ENCODE results near the gene TUT7. TPM values are rescaled to one million over a fixed set of nuclear protein-coding genes. Genes with fewer than 3 reads are reported as not detected.

The TUT7 gene
- total and polyA plus RNA-seq, 10 of the 15 experiments (the other 5 are each of a cell fraction or from before 2014, with no cell fraction given): 10.0 to 49.8 (median 30.4) TPM

DNA sequence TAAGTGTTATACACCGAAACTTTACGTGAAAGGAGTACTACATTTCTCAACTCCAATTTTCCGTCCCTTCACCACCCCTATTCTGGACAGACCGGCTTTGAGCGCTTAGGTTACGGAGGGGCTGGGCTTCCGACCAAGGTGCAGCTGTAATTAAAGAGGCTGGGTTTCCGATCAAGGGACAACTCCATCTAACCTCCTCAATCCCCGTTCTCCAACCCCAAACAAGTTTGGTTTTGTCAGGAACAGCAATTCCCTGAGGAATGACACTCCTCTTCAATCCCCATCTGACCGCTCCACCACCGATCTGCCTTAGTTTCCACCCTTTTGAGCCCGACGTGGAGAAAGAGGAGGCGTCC lies 577 bp downstream of the TUT7 start (continued):
- TF ChIP-seq, protein P1, sequence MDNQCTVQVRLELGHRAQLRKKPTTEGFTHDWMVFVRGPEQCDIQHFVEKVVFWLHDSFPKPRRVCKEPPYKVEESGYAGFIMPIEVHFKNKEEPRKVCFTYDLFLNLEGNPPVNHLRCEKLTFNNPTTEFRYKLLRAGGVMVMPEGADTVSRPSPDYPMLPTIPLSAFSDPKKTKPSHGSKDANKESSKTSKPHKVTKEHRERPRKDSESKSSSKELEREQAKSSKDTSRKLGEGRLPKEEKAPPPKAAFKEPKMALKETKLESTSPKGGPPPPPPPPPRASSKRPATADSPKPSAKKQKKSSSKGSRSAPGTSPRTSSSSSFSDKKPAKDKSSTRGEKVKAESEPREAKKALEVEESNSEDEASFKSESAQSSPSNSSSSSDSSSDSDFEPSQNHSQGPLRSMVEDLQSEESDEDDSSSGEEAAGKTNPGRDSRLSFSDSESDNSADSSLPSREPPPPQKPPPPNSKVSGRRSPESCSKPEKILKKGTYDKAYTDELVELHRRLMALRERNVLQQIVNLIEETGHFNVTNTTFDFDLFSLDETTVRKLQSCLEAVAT (IDR thresholded peaks at IDR 0.05): peak; percentile 62; the same call in 1 of the 2 replicates
- no peak for TF ChIP-seq MTA3 (IDR thresholded peaks at IDR 0.05; ENCODE audit: borderline replicate concordance, low read length)

DNA sequence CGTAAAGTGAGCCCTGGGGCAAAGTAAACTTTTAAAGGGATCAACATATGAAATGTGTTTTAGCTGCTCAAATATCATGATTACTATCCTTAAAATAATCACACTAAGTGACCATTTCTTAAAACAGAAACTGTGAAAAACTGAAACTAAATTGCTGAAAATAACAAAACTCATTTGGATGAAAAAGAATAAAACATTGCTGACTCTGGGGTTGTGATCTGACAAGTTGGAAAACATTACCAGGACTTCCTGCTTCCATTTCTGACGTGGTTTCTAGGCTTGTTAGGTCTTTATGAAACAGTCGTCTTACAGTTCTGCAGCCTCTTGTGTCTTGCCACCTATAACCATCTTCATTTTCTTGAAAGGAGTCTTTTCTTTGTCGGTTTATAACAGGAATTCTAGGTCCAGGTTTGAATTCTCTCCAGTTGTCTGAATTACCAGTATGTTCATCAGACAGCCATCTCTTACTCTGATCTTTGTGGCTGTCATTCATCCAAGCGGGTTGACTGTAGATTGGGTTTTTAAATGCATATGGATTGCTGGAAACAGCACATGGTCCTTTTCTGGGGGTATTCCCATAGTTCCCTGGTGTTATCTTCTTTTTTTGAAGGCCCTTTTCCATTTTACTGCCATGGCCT lies 1.7 kb downstream of the TUT7 start:
- BruUV-seq (replicated peaks): TSS peak; percentile 95
- SMC1A ChIA-PET (ENCODE audit: uncharacterized antibody, unreplicated experiment): interaction anchor here (0.5 to 2.2 kb wide), 4 partner anchors 10 to 219 kb away, joined by 3 to 13 read pairs (median 4); no protein-coding TSS in a partner anchor

More for the DNA sequence above, 1.7 kb downstream of the TUT7 start:
- Histone ChIP-seq H3K4me3 (peak overlapping the region; percentile 99), H3K79me2 (ENCODE audit: control insufficient read depth, insufficient read depth, low read length) (peaks cover 65% of the 10 kb centered on the region), H3K27ac (ENCODE audit: control insufficient read depth, insufficient read depth) (peak overlapping the region; percentile 94), H3K27me3 (replicated peaks in 1 of 2; ENCODE audit: control insufficient read depth in 2 of 2, insufficient read depth in 2 of 2, low read length in 1 of 2) (no peaks in the 10 kb centered on the region), H4K20me1 (ENCODE audit: control insufficient read depth, insufficient read depth) (no peaks in the 10 kb centered on the region), H3K9ac (ENCODE audit: control insufficient read depth, insufficient read depth, low read length) (peak overlapping the region; percentile 98), H3K9me3 (replicated peaks; ENCODE audit: control insufficient read depth, insufficient read depth, low read length) (no peaks in the 10 kb centered on the region), H3K36me3 (ENCODE audit: control insufficient read depth in 2 of 2, insufficient read depth in 2 of 2, low read length in 1 of 2) (no peaks in the 10 kb centered on the region; a peak in 1 of 4 replicates), H2AFZ (ENCODE audit: control insufficient read depth, low read depth, low read length) (no peak overlapping the region), H3K4me2 (ENCODE audit: control insufficient read depth, insufficient read depth) (peak overlapping the region; percentile 83), H3K4me1 (ENCODE audit: control insufficient read depth, insufficient read depth, low read length) (peaks cover 6% of the 10 kb centered on the region)
- ChIA-PET CTCF (interaction anchor here (3.7 kb wide), 1 partner anchor 12 kb away, joined by 20 read pairs; no protein-coding TSS in a partner anchor), RAD21 (ENCODE audit: unreplicated experiment) (interaction anchor here (3.8 kb wide), 1 partner anchor 11 kb away, joined by 26 read pairs; no protein-coding TSS in a partner anchor), POLR2A (interaction anchor here (0.5 to 1.2 kb wide), 3 partner anchors 11 to 85 kb away, joined by 3 to 10 read pairs (median 3); no protein-coding TSS in a partner anchor)
- in situ Hi-C loops (cut with MboI): no loop called here
- FAIRE-seq: no peak
- ATAC-seq: peak; percentile 17
- no peak for DNase-seq (ENCODE audit: low read depth, low spot score)
- TF ChIP-seq POLR2AphosphoS5 (IDR thresholded peaks at IDR 0.05; ENCODE audit: low read length) (peak; percentile 40; the same call in 1 of the 2 replicates), MXI1 (IDR thresholded peaks at IDR 0.05; ENCODE audit: low read depth, low read length) (peak; percentile 50; the same call in 1 of the 2 replicates), ATF7 (IDR thresholded peaks at IDR 0.05; ENCODE audit: low read depth) (peak; percentile 51; the same call in 1 of the 2 replicates), NFIC (IDR thresholded peaks at IDR 0.05; ENCODE audit: low read depth, low read length) (no peak), CHD1 (IDR thresholded peaks at IDR 0.05; ENCODE audit: low read depth, low read length) (0 out of 2 replicates have a peak, but pooled peaks have one; percentile 56), PKNOX1 (IDR thresholded peaks at IDR 0.05) (peak; percentile 73), SMARCA5 (IDR thresholded peaks at IDR 0.05) (no peak), HDGF (IDR thresholded peaks at IDR 0.05) (no peak), RAD51 (IDR thresholded peaks at IDR 0.05) (no peak), SIX5 (IDR thresholded peaks at IDR 0.05; ENCODE audit: low read depth, low read length, severe bottlenecking) (no peak), CREB1 (IDR thresholded peaks at IDR 0.05; ENCODE audit: low read depth) (no peak), KDM1A (IDR thresholded peaks at IDR 0.05; ENCODE audit: borderline replicate concordance) (no peak)
- TF ChIP-seq, protein P2, sequence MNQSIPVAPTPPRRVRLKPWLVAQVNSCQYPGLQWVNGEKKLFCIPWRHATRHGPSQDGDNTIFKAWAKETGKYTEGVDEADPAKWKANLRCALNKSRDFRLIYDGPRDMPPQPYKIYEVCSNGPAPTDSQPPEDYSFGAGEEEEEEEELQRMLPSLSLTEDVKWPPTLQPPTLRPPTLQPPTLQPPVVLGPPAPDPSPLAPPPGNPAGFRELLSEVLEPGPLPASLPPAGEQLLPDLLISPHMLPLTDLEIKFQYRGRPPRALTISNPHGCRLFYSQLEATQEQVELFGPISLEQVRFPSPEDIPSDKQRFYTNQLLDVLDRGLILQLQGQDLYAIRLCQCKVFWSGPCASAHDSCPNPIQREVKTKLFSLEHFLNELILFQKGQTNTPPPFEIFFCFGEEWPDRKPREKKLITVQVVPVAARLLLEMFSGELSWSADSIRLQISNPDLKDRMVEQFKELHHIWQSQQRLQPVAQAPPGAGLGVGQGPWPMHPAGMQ (IDR thresholded peaks at IDR 0.05; ENCODE audit: borderline replicate concordance): no peak
- WGBS (ENCODE audit: insufficient coverage, insufficient replicate concordance, low lambda C conversion rate, missing lambda C conversion rate): 2% methylated on average over 5 of the region's 5 CpGs
- intact Hi-C loops (cut with micrococcal nuclease; ENCODE audit: unreplicated experiment): loop anchor here (2.0 to 10.0 kb wide), 3 partner anchors 14 to 1152 kb away; no protein-coding TSS in a partner anchor
